ENCODE results near the gene LARP4B. TPM values are rescaled to one million over a fixed set of nuclear protein-coding genes. Genes with fewer than 3 reads are reported as not detected.

The LARP4B gene
- total RNA-seq, 4 donors from 2014 or later, result 17.4 to 76.8 (median 32.2) TPM

DNA sequence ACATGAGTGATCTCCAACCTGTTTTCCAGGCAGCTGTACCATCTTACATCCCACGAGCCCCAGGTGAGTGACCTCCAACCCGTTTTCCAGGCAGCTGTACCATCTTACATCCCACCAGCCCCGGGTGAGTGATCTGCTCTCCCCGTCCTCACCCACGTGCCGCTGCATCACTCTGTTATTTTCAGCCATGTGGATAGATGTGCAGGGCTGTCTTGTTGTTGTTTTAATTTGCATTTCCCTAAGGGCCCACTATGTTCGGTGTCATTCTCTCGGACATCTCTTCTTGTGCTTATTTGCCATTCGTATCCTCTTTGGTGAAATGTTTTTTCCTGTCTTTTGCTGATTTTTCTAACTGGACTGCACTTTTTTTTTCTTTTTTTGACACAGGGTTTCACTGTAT lies 17.9 kb upstream of the LARP4B start:
- Histone ChIP-seq H3K9me3 (no peaks in the 10 kb centered on the region), H3K36me3 (no peaks in the 10 kb centered on the region), H3K27me3 (no peaks in the 10 kb centered on the region), H3K4me1 (no peaks in the 10 kb centered on the region), H3K4me3 (no peak overlapping the region), H3K27ac (no peak overlapping the region)
- intact Hi-C loops (cut with DNase I; ENCODE audit: low total_unique reads), result no loop called here
- no peak for TF ChIP-seq POLR2A (IDR thresholded peaks at IDR 0.05)
- no peak for TF ChIP-seq CTCF (IDR thresholded peaks at IDR 0.05)
- DNase-seq, result no peak

GRCh38 chr10:948347-948746 lies 16.8 kb upstream of the LARP4B start:
- H3K27ac ChIP-seq, result no peak overlapping the region
- TF ChIP-seq CTCF (IDR thresholded peaks at IDR 0.05) (no peak), POLR2A (IDR thresholded peaks at IDR 0.05) (no peak)
- H3K4me1 ChIP-seq, result no peaks in the 10 kb centered on the region
- intact Hi-C loops (cut with DNase I; ENCODE audit: low total_unique reads), result no loop called here
- no peak for DNase-seq
- no peaks in the 10 kb centered on the region for H3K9me3 ChIP-seq
- H3K36me3 ChIP-seq, result no peaks in the 10 kb centered on the region
- no peaks in the 10 kb centered on the region for H3K27me3 ChIP-seq
- H3K4me3 ChIP-seq, result no peak overlapping the region

DNA sequence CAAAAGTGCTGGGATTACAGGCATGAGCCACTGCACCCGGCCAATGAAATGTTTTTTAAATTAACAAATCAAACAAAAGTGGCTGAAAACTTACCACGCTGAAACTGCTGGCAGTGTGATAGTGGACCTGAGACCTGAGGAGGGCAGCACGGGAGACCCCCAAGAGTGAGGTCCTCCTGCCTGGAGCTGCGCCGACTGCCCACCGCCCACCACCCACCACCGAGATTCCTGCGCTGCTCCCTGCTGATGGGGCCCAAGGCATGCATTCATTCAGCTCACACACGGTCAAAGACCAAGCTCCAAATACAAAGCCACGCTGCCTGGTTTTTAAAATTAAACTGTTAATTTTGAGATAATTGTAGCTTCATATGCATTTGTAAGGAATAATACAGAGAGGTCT lies 16.4 kb upstream of the LARP4B start:
- Histone ChIP-seq H3K27ac (no peak overlapping the region), H3K9me3 (no peaks in the 10 kb centered on the region), H3K27me3 (no peaks in the 10 kb centered on the region), H3K4me1 (no peaks in the 10 kb centered on the region), H3K4me3 (no peak overlapping the region), H3K36me3 (no peaks in the 10 kb centered on the region)
- DNase-seq, result no peak
- intact Hi-C loops (cut with DNase I; ENCODE audit: low total_unique reads), result no loop called here
- TF ChIP-seq POLR2A (IDR thresholded peaks at IDR 0.05) (no peak), CTCF (IDR thresholded peaks at IDR 0.05) (no peak)

DNA sequence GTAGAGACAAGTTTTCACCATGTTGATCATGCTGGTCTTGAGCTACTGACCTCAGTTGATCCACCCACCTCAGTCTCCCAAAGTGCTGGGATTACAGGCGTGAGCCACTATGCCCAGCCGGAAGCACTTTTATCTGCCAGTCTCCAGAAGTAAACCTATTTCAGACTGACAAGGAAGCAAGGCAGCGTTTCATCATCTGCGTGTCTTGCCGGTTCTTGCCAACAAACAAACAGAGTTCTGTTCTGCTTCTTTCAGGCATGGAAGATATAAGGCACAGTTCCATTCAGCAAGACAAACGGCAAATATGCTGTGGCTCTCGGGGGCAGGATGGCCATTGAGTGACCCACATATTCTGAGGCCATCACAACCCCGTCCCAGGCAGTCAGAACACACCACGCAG lies 15.5 kb upstream of the LARP4B start:
- Histone ChIP-seq H3K4me1 (no peaks in the 10 kb centered on the region), H3K27ac (no peak overlapping the region), H3K9me3 (no peaks in the 10 kb centered on the region), H3K27me3 (no peaks in the 10 kb centered on the region), H3K4me3 (no peak overlapping the region), H3K36me3 (no peaks in the 10 kb centered on the region)
- no peak for DNase-seq
- intact Hi-C loops (cut with DNase I; ENCODE audit: low total_unique reads), result no loop called here
- TF ChIP-seq CTCF (IDR thresholded peaks at IDR 0.05), result no peak
- TF ChIP-seq POLR2A (IDR thresholded peaks at IDR 0.05), result no peak

GRCh38 chr10:945778-946177 lies 14.3 kb upstream of the LARP4B start:
- Histone ChIP-seq H3K9me3 (no peaks in the 10 kb centered on the region), H3K36me3 (no peaks in the 10 kb centered on the region), H3K27ac (no peak overlapping the region), H3K27me3 (no peaks in the 10 kb centered on the region), H3K4me3 (no peak overlapping the region), H3K4me1 (no peaks in the 10 kb centered on the region)
- no peak for DNase-seq
- TF ChIP-seq POLR2A (IDR thresholded peaks at IDR 0.05) (no peak), CTCF (IDR thresholded peaks at IDR 0.05) (no peak)
- intact Hi-C loops (cut with DNase I; ENCODE audit: low total_unique reads), result no loop called here

All from uterus (tissue), 4 donors.